SHP77 treated with DMSO at 0.1 percent for 48 hours (cell line): Measurements from ENCODE around the gene ADGRG4.
"Not testable (repeated sequence)": the region's sequence is repeated elsewhere in the genome, so short reads cannot be mapped to it uniquely, and the experiment has no call there.

Experiments
- DNase-seq: peaks from one replicate; lab custom pipeline; 2025; lab: John Stamatoyannopoulos, UW

The ADGRG4 gene, protein sequence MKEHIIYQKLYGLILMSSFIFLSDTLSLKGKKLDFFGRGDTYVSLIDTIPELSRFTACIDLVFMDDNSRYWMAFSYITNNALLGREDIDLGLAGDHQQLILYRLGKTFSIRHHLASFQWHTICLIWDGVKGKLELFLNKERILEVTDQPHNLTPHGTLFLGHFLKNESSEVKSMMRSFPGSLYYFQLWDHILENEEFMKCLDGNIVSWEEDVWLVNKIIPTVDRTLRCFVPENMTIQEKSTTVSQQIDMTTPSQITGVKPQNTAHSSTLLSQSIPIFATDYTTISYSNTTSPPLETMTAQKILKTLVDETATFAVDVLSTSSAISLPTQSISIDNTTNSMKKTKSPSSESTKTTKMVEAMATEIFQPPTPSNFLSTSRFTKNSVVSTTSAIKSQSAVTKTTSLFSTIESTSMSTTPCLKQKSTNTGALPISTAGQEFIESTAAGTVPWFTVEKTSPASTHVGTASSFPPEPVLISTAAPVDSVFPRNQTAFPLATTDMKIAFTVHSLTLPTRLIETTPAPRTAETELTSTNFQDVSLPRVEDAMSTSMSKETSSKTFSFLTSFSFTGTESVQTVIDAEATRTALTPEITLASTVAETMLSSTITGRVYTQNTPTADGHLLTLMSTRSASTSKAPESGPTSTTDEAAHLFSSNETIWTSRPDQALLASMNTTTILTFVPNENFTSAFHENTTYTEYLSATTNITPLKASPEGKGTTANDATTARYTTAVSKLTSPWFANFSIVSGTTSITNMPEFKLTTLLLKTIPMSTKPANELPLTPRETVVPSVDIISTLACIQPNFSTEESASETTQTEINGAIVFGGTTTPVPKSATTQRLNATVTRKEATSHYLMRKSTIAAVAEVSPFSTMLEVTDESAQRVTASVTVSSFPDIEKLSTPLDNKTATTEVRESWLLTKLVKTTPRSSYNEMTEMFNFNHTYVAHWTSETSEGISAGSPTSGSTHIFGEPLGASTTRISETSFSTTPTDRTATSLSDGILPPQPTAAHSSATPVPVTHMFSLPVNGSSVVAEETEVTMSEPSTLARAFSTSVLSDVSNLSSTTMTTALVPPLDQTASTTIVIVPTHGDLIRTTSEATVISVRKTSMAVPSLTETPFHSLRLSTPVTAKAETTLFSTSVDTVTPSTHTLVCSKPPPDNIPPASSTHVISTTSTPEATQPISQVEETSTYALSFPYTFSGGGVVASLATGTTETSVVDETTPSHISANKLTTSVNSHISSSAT (N-terminal part only)

DNA sequence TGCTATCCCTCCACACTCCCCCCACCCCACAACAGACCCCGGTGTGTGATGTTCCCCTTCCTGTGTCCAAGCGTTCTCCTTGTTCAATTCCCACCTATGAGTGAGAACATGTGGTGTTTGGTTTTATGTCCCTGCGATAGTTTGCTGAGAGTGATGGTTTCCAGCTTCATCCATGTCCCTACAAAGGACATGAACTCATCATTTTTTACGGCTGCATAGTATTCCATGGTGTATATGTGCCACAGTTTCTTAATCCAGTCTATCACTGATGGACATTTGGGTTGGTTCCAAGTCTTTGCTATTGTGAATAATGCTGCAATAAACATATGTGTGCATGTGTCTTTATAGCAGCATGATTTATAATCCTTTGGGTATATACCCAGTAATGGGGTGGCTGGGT, at the start of gene ADGRG4:
TSS of gene ADGRG4 (plus strand) at position 243 of the 400 bp plus-strand sequence. CDS start 7,815 bp downstream, outside the sequence.
- DNase-seq: not testable (repeated sequence)

DNA sequence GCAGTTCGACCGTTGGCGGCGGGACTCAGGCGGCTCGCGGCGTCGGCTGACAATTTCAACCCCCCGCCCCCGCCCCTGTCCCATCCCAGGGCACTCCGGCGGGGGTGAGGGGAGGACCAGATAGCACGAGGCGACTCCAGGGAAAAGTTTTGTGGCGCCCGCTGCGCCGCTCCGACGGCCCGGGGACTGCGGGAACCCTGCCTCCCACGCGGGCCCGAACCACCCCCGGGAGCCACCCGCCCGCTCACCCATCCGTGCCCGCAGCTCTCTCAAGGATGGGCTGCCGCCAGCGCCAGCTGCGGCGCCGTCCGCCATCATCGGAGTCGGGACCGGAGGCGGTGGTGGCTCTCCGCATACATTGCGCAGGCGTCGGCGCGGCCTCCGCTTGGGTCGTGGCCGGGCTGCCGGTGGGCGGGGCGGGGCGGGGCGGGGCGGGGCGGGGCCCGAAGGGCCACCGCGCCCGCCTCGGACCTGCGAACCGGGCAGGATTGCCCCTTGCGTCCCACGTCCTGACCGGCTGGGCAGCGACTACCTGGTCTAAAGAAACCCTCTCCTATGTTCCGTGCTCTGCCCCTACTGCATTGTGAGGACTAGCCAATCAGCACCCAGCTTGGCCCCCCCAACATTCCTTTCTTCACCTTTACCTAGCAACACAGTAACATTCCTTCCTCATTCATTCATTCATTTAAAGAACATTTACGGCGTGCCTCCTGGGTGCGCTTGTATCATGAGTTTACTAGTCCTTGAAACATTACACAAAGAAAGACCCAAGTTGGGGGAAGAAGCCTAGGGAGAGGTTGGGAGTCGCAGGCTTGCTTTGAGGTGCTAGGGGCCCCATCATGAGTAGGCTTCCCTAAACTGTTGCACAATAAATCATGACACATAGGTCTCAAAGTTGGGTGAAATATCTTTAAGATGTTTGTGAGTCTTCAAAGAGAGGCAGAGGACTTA, 49.4 kb upstream of the ADGRG4 start, which contains the start of gene MAP7D3:
TSS of gene MAP7D3 (minus strand) at position 360 of the 951 bp plus-strand sequence. CDS start at position 318, 42 bp downstream.
- DNase-seq: no peak

- no peak for DNase-seq
Observed at GRCh38 chrX:136255541-136255940, 45.2 kb upstream of the ADGRG4 start.

- DNase-seq: no peak
Observed at GRCh38 chrX:136256026-136256425, 44.7 kb upstream of the ADGRG4 start.

DNA sequence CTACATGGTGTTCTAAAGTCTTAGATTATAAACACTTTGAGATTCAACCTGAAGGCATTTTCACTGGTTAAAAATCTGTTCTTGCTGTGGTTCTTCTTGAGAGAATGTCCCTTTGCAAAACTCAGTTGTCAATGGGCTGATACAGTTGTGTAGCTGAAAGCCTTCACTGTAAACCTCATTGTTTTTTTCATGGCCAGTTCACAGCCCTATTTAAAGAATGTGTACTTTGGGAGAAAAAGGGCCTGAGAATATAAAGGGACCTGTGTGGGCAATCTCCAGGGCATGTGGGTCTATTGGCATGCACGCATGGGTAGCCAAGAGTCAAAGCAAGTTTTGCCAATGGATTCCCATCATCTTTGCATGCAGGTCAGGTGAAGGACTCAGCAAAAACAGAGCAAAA, 41.8 kb upstream of the ADGRG4 start:
- DNase-seq: no peak

- no peak for DNase-seq
Observed at GRCh38 chrX:136259543-136259942, 41.2 kb upstream of the ADGRG4 start.

- no peak for DNase-seq
Observed at GRCh38 chrX:136260776-136261175, 40.0 kb upstream of the ADGRG4 start.

DNA sequence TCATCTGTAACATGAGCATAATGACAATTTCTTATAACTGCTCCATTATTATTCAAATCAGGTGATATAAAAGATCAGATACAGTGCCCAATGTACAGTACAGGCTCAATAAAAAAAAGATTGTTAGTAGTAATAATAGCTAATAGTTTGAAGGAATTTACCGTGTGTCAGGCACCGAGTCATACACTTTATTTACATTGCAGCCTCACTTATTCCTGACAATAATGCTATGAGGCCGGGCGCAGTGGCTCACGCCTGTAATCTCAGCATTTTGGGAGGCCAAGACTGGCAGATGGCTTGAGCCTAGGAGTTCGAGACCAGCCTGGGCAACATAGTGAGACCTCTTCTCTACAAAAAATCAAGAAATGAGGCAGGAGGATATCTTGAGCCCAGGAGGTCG, 39.4 kb upstream of the ADGRG4 start:
- DNase-seq: no peak

DNA sequence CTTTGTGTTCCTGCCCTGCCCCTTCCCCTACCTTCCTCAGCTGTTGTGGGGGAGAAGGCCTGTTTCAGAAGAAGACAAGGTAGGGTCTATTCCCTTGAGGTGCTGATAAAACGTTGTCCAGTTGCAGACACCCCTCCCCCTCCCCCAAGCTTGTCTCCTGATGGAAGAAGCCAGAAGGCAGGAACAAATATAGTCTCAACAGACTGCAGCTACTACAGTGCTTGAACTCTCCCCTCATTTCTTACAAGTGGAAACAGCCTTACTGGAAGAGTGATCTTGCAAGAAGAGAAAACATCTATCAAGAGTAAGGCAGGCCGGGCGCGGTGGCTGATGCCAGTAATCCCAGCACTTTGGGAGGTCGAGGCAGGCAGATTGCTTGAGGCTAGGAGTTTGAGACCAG, 38.5 kb upstream of the ADGRG4 start:
- no peak for DNase-seq

- DNase-seq: no peak
Observed at GRCh38 chrX:136262812-136263315, 37.9 kb upstream of the ADGRG4 start.

- no peak for DNase-seq
Observed at GRCh38 chrX:136266828-136267227, 33.9 kb upstream of the ADGRG4 start.

- no peak for DNase-seq
Observed at GRCh38 chrX:136268051-136269048, 32.4 kb upstream of the ADGRG4 start.

GRCh38 chrX:136269921-136270320, 30.8 kb upstream of the ADGRG4 start:
- DNase-seq: no peak

GRCh38 chrX:136271300-136271699, 29.5 kb upstream of the ADGRG4 start:
- DNase-seq: no peak

DNA sequence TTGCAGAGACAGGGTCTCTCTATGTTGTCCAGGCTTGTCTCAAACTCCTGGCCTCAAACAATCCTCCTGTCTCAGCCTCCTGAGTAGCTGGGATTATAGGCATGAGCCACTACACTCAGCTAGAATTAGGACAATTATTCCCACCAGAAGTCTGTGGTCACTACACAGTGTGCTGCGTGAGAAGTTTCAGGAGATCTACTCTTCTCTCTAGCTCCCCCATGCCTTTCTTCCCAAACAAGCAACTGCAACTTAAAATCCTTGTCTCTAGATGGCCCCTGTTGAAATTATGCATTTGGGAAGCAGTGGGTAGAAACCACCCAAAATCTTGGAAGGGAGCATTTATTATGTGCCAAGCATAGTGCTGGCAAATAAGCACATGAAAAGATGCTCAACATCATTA, 28.4 kb upstream of the ADGRG4 start:
- DNase-seq: no peak

DNA sequence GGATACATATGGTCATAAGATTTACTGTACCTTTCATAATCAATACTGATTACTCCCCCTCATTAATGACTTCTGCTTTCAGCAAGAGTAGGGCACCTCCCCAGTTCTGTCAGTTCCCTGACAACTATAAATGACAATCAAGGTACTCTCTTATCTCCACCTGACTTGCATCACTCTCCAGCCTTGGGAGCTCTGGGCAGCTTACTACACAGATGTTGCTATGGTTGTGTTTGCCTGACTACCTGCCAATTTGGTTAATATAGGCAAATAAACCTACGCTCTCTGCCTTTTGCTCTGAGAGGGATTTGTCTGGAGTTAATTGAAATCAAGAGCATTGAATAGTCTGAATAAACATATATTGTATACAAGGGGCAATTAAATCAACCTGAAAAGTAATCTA, 26.8 kb upstream of the ADGRG4 start:
- no peak for DNase-seq

GRCh38 chrX:136275553-136275952, 25.2 kb upstream of the ADGRG4 start:
- DNase-seq: no peak

DNA sequence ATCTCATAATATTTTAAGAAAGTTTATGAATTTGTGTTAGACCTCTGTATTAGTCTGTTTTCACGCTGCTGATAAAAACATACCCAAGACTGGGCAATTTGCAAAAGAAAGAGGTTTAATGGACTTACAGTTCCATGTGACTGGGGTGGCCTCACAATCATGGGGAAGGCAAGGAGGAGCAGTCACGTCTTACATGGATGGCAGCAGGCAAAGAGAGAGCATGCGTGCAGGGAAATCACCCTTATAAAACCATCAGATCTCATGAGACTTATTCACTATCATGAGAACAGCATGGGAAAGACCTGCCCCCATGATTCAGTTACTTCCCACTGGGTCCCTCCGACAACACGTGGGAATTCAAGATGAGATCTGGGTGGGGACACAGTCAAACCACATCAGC, 14.4 kb upstream of the ADGRG4 start:
- DNase-seq: not testable (repeated sequence)

- no peak for DNase-seq
Observed at GRCh38 chrX:136291824-136292223, 8.9 kb upstream of the ADGRG4 start.
